ELR (cell line): ENCODE measurements around the gene PTPRG.
"Not testable (repeated sequence)": the region's sequence is repeated elsewhere in the genome, so short reads cannot be mapped to it uniquely, and the experiment has no call there.

Experiments
- DNase-seq: peaks from one replicate; pipeline ENCODE4 v3.0.0-alpha.2; 2015; ENCODE audit warnings: low read depth

Gene PTPRG

DNA sequence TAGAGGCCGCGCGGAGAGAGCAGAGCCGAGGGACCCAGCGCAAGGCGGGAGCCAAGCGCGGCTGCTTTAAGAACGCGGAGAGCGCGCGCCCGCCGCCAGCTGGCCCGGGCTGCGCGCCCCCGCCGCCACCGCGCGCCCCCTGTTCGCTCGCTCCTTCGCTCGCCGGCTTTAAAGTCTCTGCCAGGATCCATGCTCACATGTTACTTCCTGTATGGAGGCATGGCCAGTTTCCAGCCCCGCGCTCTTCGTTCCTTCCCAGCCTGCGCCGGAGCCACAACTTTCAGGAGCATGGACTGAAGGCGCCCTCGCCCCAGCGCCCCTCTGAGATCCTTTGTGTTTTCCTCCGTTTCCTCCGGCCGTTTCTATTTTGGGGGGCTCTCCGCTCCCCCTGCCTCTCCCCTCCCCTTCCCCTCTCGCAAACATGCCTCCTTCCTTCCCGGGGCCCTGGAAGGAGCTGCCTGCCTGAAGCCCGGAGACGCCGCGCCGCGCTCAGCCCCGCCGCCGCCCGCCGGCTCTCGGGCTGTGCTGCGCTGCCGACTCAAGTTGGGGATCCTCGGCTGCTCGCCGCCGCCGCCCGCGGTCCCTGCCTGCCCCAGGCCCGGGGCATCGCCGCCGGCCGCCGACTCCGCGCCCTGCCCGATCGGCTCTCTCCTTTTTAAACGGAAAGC lies at the start of gene PTPRG:
TSS of gene PTPRG (plus strand) at position 198 of the 668 bp plus-strand sequence. CDS start 717 bp downstream, outside the sequence.
- peak; percentile 94 for DNase-seq

- DNase-seq: no peak
Observed at GRCh38 chr3:61518590-61518989, 42.8 kb upstream of the PTPRG start.

DNA sequence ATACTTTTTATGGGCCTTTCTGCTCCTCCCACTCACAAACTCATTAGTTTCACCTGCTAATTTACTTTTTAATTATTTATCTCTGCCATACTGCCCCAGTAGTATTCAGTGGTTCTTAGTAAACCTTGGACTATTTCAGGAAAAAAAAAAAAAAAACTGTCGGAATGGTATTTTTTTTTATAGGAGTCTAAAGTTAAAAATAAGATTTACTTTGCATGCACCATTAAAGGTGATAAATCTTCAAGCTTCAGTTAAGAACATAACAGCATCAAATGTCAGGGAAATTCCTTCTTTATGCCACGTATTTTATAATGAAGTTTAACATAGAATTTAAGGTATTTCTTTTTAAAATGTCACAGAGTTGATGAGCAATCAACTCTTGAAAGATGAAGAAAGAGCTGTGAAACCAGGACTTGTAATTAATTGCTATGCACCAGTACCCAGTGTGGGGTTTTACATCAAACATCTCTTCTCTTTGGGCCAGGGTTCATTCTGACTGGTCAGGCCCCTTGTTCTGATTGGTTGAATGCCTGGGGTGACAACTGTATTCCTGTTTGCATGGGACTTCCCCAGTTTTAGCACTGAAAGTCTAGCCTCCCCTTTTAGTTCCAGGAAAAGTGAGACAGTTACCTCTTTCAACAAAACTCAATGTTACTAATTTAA lies 40.3 kb upstream of the PTPRG start:
- no peak for DNase-seq

GRCh38 chr3:61522060-61522459 lies 39.3 kb upstream of the PTPRG start:
- DNase-seq: no peak

DNA sequence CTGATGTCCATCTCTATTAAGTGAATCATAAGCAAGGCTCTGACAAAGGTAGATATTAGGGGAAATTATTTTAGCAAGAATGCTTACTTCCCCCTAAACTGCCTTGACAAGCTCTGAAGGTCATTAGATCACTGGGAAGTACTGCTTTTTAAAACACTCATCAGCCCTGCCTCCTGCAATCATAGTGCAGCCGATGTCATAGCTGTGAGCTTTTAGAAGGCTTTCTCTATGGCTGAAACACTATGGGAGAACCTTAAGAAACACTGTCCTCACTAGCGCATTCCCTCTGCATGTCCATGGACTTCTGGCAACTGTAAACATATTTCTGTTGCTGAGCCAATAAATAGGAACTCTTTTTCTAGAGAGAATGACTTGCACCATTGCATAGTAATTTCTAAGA lies 38.7 kb upstream of the PTPRG start:
- no peak for DNase-seq

- no peak for DNase-seq
Observed at GRCh38 chr3:61524933-61525332, 36.4 kb upstream of the PTPRG start.

DNA sequence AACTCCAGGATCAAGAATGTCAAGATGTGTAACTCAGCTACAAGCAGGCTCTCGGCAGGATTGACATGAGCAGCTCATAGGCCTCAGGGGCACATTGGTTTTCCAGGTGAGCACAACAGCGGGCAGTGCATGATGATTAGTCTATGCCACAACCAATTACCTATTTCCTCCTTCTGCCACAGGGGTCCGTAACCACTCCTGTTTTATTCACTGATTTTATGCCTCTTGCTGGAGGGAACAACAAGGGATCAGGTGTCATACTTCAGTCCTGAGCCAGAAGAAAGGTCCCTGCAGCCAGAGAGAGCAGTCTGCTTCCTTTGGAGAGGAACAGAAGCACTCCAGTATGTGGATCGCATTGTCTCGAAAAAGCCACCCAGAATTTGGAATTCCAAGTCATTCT lies 35.1 kb upstream of the PTPRG start:
- DNase-seq: no peak

DNA sequence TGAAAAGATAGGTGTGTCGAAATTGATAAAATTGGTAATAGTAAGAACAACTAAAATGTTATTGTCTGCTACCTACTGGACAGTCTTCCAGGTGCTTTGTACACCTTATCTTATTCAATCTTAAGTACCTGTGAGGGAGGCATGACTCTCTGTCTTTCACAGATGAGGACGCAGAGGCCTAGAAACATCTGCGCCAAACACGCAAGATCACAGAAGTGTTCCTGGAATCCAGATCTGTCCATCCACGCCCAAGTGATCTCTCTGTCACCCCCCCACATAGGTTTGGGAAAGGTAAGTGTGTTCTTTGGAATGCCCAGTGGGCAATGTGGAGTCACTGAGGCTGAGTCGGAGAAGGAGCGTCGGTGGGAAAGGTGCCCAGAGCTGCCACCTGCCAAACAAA lies 34.4 kb upstream of the PTPRG start:
- DNase-seq: no peak

- peak; percentile 53 for DNase-seq
Observed at GRCh38 chr3:61530355-61530754, 31.0 kb upstream of the PTPRG start.

GRCh38 chr3:61531528-61531927 lies 29.8 kb upstream of the PTPRG start:
- no peak for DNase-seq

- DNase-seq: no peak
Observed at GRCh38 chr3:61532739-61533500, 28.5 kb upstream of the PTPRG start.

- DNase-seq: no peak
Observed at GRCh38 chr3:61535826-61536225, 25.5 kb upstream of the PTPRG start.

- no peak for DNase-seq
Observed at GRCh38 chr3:61537366-61537765, 24.0 kb upstream of the PTPRG start.

GRCh38 chr3:61538486-61538885 lies 22.9 kb upstream of the PTPRG start:
- no peak for DNase-seq

GRCh38 chr3:61541694-61542093 lies 19.7 kb upstream of the PTPRG start:
- DNase-seq: no peak

GRCh38 chr3:61545716-61546115 lies 15.7 kb upstream of the PTPRG start:
- DNase-seq: no peak

GRCh38 chr3:61547625-61548024 lies 13.7 kb upstream of the PTPRG start:
- DNase-seq: no peak

DNA sequence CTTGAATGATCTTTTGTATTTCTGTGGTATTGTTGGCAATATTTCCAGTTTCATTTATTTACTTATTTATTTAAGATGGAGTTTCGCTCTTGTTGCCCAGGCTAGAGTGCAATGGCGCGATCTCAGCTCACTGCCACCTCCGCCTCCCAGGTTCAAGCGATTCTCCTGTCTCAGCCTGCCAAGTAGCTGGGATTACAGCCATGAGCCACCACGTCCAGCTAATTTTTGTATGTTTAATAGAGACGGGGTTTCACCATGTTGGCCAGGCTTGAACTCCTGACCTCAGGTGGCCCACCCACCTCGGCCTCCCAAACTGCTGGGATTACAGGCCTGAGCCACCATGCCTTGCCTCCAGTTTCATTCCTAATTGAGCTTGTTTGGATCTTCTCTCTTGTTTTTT lies 8.7 kb upstream of the PTPRG start:
- DNase-seq: not testable (repeated sequence)

- peak; percentile 20 for DNase-seq
Observed at GRCh38 chr3:61559136-61559731, 2.1 kb upstream of the PTPRG start.

GRCh38 chr3:61560517-61561373 lies 626 bp upstream of the PTPRG start:
- peak; percentile 86 for DNase-seq

GRCh38 chr3:61562042-61562720 lies 810 bp downstream of the PTPRG start:
- peak; percentile 37 for DNase-seq
